GM23338 (cell line): Measurements from ENCODE around the gene SCFD2. TPM values are rescaled to one million over a fixed set of nuclear protein-coding genes. Genes with fewer than 3 reads are reported as not detected.
A peak's percentile ranks its signal among the peaks of the same experiment; 100 is the strongest.

Experiments
- ATAC-seq: fragments of 200-7000 bp; cut with Tn5 transposase; 3 replicates; pipeline ENCODE4 v1.9.1; 2020
- DNase-seq: peaks from one replicate; pipeline ENCODE4 v3.0.0-alpha.2; 2015; ENCODE audit warnings: low spot score
- H2AFZ ChIP-seq: fragments of 200-600 bp; sonication (generic); 2 replicates; pipeline ENCODE4 v1.8.0; 2016; ENCODE audit warnings: antibody characterized with exemption, mild to moderate bottlenecking, moderate library complexity
- H3F3A ChIP-seq: fragments of 200-600 bp; sonication (generic); replicated peaks from 2 replicates; pipeline ENCODE4 v1.8.0; 2017; ENCODE audit warnings: antibody characterized with exemption, mixed run types, low read depth
- H3K27ac ChIP-seq: fragments of 200-600 bp; sonication (generic); 2 replicates; pipeline ENCODE4 v1.6.1; 2016; ENCODE audit warnings: low read depth
- H3K27me3 ChIP-seq: fragments of 200-600 bp; sonication (generic); 2 replicates; pipeline ENCODE4 v1.8.0; 2016; ENCODE audit warnings: mild to moderate bottlenecking, mixed run types, moderate library complexity; ENCODE audit not compliant: insufficient read depth
- H3K36me3 ChIP-seq: fragments of 200-600 bp; sonication (generic); 2 replicates; pipeline ENCODE4 v1.8.0; 2016; ENCODE audit warnings: mild to moderate bottlenecking; ENCODE audit not compliant: insufficient read depth
- H3K4me1 ChIP-seq: fragments of 200-600 bp; sonication (generic); 2 replicates; pipeline ENCODE4 v1.8.0; 2016; ENCODE audit warnings: mild to moderate bottlenecking, moderate library complexity; ENCODE audit not compliant: insufficient read depth
- H3K4me2 ChIP-seq: fragments of 200-600 bp; sonication (generic); 2 replicates; pipeline ENCODE4 v1.7.1; 2017; ENCODE audit warnings: mixed run types
- H3K4me3 ChIP-seq: fragments of 200-600 bp; sonication (generic); 2 replicates; pipeline ENCODE4 v1.6.1; 2016; ENCODE audit warnings: mixed run types
- H3K79me2 ChIP-seq: fragments of 200-600 bp; sonication (generic); replicated peaks from 2 replicates; pipeline ENCODE4 v1.8.0; 2017; ENCODE audit warnings: mild to moderate bottlenecking; ENCODE audit not compliant: insufficient read depth
- H3K9me2 ChIP-seq: fragments of 200-600 bp; sonication (generic); 2 replicates; pipeline ENCODE4 v1.8.0; 2017; ENCODE audit not compliant: insufficient read depth
- H4K20me1 ChIP-seq: fragments of 200-600 bp; sonication (generic); replicated peaks from 2 replicates; pipeline ENCODE4 v1.8.0; 2017; ENCODE audit warnings: mild to moderate bottlenecking; ENCODE audit not compliant: insufficient read depth
- H3K27ac Mint-ChIP-seq: 2 replicates; pipeline ENCODE4 v1.8.0; 2020; ENCODE audit warnings: inconsistent platforms, mild to moderate bottlenecking, moderate library complexity, mixed read lengths
- H3K27me3 Mint-ChIP-seq: 3 replicates; pipeline ENCODE4 v1.8.0; 2022; ENCODE audit warnings: low read depth, mild to moderate bottlenecking, moderate library complexity, mixed read lengths, inconsistent platforms; ENCODE audit not compliant: insufficient read depth, poor library complexity
- H3K36me3 Mint-ChIP-seq: 3 replicates; pipeline ENCODE4 v1.8.0; 2021; ENCODE audit warnings: low read depth, mild to moderate bottlenecking, inconsistent platforms, moderate library complexity, mixed read lengths
- H3K4me1 Mint-ChIP-seq: 3 replicates; pipeline ENCODE4 v1.8.0; 2020; ENCODE audit warnings: mild to moderate bottlenecking, inconsistent platforms, mixed read lengths
- H3K4me3 Mint-ChIP-seq: 3 replicates; pipeline ENCODE4 v1.8.0; 2021; ENCODE audit warnings: moderate library complexity, mild to moderate bottlenecking, inconsistent platforms, mixed read lengths
- H3K9me3 Mint-ChIP-seq: 3 replicates; pipeline ENCODE4 v1.8.0; 2020; ENCODE audit warnings: moderate library complexity, mild to moderate bottlenecking, inconsistent platforms, mixed read lengths
- EZH2 ChIP-seq: fragments of 200-600 bp; sonication (generic); IDR thresholded peaks from one replicate; pipeline ENCODE4 v1.8.0; 2017; ENCODE audit warnings: antibody characterized with exemption, mild to moderate bottlenecking, low read depth; ENCODE audit not compliant: unreplicated experiment
- EZH2phosphoT487 ChIP-seq: fragments of 200-600 bp; sonication (generic); IDR thresholded peaks from one replicate; pipeline ENCODE4 v1.8.1; 2018; ENCODE audit warnings: antibody characterized with exemption; ENCODE audit not compliant: unreplicated experiment
- JUNB ChIP-seq: IDR thresholded peaks from one replicate; pipeline ENCODE4 v1.6.1; 2016; ENCODE audit warnings: antibody characterized with exemption; ENCODE audit not compliant: unreplicated experiment
- NANOG ChIP-seq: IDR thresholded peaks from 2 replicates; pipeline ENCODE4 v1.6.1; 2016; ENCODE audit warnings: antibody characterized with exemption, borderline replicate concordance
- POLR2AphosphoS5 ChIP-seq: IDR thresholded peaks from 2 replicates; pipeline ENCODE4 v1.6.1; 2016; ENCODE audit warnings: antibody characterized with exemption, low read depth
- STAT1 ChIP-seq: IDR thresholded peaks from one replicate; pipeline ENCODE4 v1.6.1; 2016; ENCODE audit warnings: antibody characterized with exemption; ENCODE audit not compliant: unreplicated experiment
- ZNF114 ChIP-seq: fragments of 250-450 bp; sonication (Bioruptor Pico); IDR thresholded peaks from 2 replicates; pipeline ENCODE4 v1.5.0; 2020; ENCODE audit warnings: mild to moderate bottlenecking, moderate library complexity
- polyA plus RNA-seq: library from polyadenylated mRNA; unstranded; fragments of >200 nt; fragmentation: Nextera tagmentation; extraction: Ambion mirVana; gene quantifications from 2 replicates; pipeline ENCODE4 v1.2.1, GENCODE V29; 2016
- total RNA-seq: library from RNA; depleted of rRNA; stranded (reverse); fragments of >200 nt; shearing (Covaris generic); gene quantifications from 2 replicates; pipeline ENCODE4 v1.2.3, GENCODE V29; 2014
- TF ChIP-seq, protein P1 (sequence below), 2 experiments: fragments of 200-600 bp in 1 of 2; sonication (generic) in 1 of 2; conservative IDR thresholded peaks; 2 replicates each; pipeline versions ENCODE4 v1.5.1 to v1.6.1; 2016 to 2017; ENCODE audit warnings: antibody characterized with exemption in 2 of 2, low read depth in 2 of 2, mild to moderate bottlenecking in 2 of 2, moderate library complexity in 1 of 2

Gene SCFD2
- total and polyA plus RNA-seq, 2 experiments from 2014 or later = 5.7 to 17.5 TPM

- Mint-ChIP-seq H3K4me1 (peaks cover 15% of the 10 kb centered on the region), H3K4me3 (no peak overlapping the region), H3K27ac (no peak overlapping the region), H3K27me3 (no peaks in the 10 kb centered on the region), H3K9me3 (no peaks in the 10 kb centered on the region), H3K36me3 (no peaks in the 10 kb centered on the region)
- Histone ChIP-seq H3K4me2 (no peak overlapping the region), H3K9me2 (no peaks in the 10 kb centered on the region), H3K4me1 (no peaks in the 10 kb centered on the region), H3K79me2 (no peaks in the 10 kb centered on the region), H3K27me3 (no peaks in the 10 kb centered on the region), H3K36me3 (no peaks in the 10 kb centered on the region), H3K27ac (no peak overlapping the region), H4K20me1 (no peaks in the 10 kb centered on the region), H3K4me3 (no peak overlapping the region), H3F3A (no peaks in the 10 kb centered on the region), H2AFZ (no peak overlapping the region)
- peak; percentile 89 for DNase-seq
- ATAC-seq = peak; percentile 80
- TF ChIP-seq, protein P1, sequence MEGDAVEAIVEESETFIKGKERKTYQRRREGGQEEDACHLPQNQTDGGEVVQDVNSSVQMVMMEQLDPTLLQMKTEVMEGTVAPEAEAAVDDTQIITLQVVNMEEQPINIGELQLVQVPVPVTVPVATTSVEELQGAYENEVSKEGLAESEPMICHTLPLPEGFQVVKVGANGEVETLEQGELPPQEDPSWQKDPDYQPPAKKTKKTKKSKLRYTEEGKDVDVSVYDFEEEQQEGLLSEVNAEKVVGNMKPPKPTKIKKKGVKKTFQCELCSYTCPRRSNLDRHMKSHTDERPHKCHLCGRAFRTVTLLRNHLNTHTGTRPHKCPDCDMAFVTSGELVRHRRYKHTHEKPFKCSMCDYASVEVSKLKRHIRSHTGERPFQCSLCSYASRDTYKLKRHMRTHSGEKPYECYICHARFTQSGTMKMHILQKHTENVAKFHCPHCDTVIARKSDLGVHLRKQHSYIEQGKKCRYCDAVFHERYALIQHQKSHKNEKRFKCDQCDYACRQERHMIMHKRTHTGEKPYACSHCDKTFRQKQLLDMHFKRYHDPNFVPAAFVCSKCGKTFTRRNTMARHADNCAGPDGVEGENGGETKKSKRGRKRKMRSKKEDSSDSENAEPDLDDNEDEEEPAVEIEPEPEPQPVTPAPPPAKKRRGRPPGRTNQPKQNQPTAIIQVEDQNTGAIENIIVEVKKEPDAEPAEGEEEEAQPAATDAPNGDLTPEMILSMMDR (conservative IDR thresholded peaks at IDR 0.05; ENCODE audit: low read depth in 2 of 2) = peak; percentile 68 to 80
- TF ChIP-seq EZH2phosphoT487 = no peak
- no peak for TF ChIP-seq NANOG
Observed at GRCh38 chr4:52983563-52984303, 382.1 kb downstream of the SCFD2 start.

DNA sequence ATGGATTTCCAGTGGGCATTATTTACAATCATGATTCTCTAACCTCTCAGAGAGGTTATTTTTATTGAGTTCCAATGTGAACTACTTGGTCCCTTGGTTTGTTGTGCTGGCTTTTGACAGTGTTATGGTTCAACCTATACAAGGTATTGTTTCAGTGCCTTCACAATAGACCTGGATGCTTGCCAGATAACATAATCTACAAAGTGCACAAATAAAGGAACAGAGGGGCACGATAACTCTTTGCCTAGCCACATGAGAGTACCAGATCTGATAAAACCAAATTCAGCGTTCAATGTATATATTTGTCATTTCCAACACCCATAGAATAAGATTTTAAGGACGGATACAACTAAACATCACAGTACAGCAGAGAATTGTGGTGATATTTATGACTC lies 382.9 kb downstream of the SCFD2 start:
- no peaks in the 10 kb centered on the region for H3F3A ChIP-seq
- no peak overlapping the region for H3K27ac ChIP-seq
- H2AFZ ChIP-seq = no peak overlapping the region
- no peak overlapping the region for H3K4me3 ChIP-seq
- DNase-seq (no peak), ATAC-seq (no peak)
- TF ChIP-seq NANOG = no peak
- no peak for TF ChIP-seq POLR2AphosphoS5
- no peak for TF ChIP-seq EZH2
- TF ChIP-seq ZNF114 (CRISPR knock-in tag) = no peak
- TF ChIP-seq STAT1 = no peak
- no peak overlapping the region for H3K4me2 ChIP-seq
- H3K79me2 ChIP-seq = no peaks in the 10 kb centered on the region
- no peaks in the 10 kb centered on the region for H4K20me1 ChIP-seq
- H3K9me2 ChIP-seq = no peaks in the 10 kb centered on the region
- Mint-ChIP-seq H3K4me3 (no peak overlapping the region), H3K27me3 (no peaks in the 10 kb centered on the region), H3K36me3 (no peaks in the 10 kb centered on the region), H3K4me1 (peaks cover 16% of the 10 kb centered on the region), H3K27ac (0 out of 2 replicates have a peak overlapping the region, but pooled peaks have one; percentile 6), H3K9me3 (no peaks in the 10 kb centered on the region)
- H3K4me1 ChIP-seq = no peaks in the 10 kb centered on the region
- no peaks in the 10 kb centered on the region for H3K36me3 ChIP-seq
- H3K27me3 ChIP-seq = no peaks in the 10 kb centered on the region

DNA sequence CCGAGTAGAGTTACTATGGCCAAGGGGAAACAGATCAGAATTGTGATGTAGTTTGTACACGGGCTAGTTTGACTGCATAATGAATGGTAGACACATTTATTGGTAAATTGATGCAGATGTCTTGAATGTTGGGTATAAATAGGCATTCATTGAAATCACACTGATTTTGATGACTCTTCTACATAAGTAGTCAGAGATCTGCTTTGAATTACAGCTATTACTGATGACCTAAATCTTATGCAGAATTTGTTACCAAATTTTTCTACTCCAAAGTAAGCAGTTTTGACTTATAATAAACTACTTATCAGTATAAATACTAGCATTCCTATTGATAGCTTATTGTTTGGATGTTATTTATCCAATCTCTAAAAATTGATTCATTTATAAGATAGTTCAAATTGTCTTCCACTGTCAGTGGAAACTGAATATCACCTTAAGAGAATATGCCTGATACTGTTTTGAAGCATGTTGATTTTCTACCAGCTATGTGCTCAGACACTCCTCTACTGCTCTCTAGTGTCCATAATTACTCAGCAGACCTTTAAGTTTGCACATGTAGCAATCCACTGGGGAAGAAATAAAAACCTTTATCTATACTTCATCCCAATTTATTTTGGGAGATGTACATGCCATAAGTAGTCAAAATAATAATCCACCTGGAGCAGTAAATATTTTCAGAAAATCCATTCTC lies 383.5 kb downstream of the SCFD2 start:
- peak; percentile 78 for ATAC-seq
- H3K36me3 ChIP-seq = no peaks in the 10 kb centered on the region

More for the DNA sequence above, 383.5 kb downstream of the SCFD2 start:
- Histone ChIP-seq H3K4me1 (no peaks in the 10 kb centered on the region), H3K9me2 (no peaks in the 10 kb centered on the region), H3F3A (no peaks in the 10 kb centered on the region), H4K20me1 (no peaks in the 10 kb centered on the region), H3K4me3 (no peak overlapping the region), H3K4me2 (no peak overlapping the region), H3K27ac (no peak overlapping the region), H3K79me2 (no peaks in the 10 kb centered on the region), H2AFZ (no peak overlapping the region), H3K27me3 (no peaks in the 10 kb centered on the region)
- Mint-ChIP-seq H3K4me3 (no peak overlapping the region), H3K4me1 (peaks cover 20% of the 10 kb centered on the region), H3K27me3 (no peaks in the 10 kb centered on the region), H3K27ac (no peak overlapping the region), H3K9me3 (no peaks in the 10 kb centered on the region), H3K36me3 (no peaks in the 10 kb centered on the region)
- DNase-seq = peak; percentile 66
- TF ChIP-seq, protein P1 (conservative IDR thresholded peaks at IDR 0.05; ENCODE audit: low read depth in 2 of 2) = peak; percentile 84 to 93
- no peak for TF ChIP-seq JUNB
